ENCODE data around the gene NRBP1.
"Not testable (repeated sequence)": the region's sequence is repeated elsewhere in the genome, so short reads cannot be mapped to it uniquely, and the experiment has no call there.

The NRBP1 gene

DNA sequence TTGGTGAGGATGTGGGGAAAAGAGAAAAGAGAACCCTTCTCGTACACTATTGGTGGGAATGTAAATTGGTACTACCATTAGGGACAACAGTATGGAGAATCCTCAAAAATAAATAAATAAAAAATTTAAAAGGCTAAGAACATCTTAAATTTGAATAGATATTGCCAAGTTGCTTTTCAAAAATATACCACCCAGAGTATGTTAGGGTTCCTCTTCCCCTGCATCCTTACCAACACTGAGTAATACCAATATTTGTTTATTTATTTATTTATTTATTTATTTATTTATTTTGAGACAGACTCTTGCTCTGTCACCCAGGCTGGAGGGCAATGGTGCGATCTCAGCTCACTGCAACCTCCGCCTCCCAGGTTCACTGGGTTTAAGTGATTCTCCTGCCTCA is 5.5 kb upstream of the NRBP1 start:
- no peak for DNase-seq

DNA sequence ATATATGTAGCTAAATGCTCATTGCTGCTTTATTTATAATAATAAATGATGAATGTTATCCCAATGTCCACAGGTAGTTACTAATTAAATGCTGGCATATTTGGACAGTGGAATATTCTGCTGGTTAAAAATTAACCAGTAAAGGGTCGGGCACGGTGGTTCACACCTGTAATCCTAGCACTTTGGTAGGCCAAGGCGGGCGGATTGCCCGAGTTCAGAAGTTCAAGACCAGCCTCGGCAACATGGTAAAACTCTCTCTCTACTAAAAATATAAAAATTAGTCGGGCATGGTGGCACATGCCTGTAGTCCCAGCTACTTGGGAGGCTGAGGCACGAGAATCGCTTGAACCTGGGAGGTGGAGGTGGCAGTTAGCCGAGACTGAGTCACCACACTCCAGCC is 3.4 kb upstream of the NRBP1 start:
- DNase-seq: not testable (repeated sequence)

GRCh38 chr2:27427863-27428212 is 593 bp upstream of the NRBP1 start:
- no peak for DNase-seq

DNA sequence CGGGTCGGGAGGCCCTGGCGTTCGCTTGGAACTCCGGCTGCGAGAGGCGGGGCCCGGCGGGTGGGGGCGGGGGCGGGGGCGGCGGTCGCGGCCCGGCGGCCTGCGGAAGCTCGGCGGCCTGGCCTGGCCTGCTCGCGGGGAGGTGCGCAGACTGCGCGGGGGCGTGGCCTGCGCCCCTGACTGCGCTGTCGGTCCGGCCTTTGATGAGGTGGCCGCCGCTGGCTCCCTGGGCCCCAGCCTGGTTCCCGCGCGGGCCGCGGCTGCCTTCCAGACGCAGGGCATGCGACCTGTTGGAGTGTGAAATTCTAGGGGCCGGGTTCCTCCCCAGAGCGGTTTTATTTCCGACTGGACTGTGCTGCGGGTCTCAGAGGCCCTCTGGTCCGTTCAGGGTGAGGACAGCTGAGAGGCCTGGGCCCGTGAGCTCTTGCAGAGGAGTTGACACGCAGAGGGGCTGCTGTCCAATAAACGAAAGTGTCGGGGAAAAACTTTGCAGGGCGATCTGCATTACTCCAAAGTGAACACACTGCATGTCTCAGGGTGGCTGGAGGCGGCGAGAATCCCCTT is 629 bp downstream of the NRBP1 start:
- DNase-seq: peak; percentile 56

GRCh38 chr2:27431395-27431794 is 3.0 kb downstream of the NRBP1 start:
- peak; percentile 15 for DNase-seq

- no peak for DNase-seq
Observed at GRCh38 chr2:27435628-27436027, 7.2 kb downstream of the NRBP1 start.

GRCh38 chr2:27441226-27441926 is 12.9 kb downstream of the NRBP1 start:
- no peak for DNase-seq

- peak; percentile 62 for DNase-seq
Observed at GRCh38 chr2:27441958-27442919, 13.8 kb downstream of the NRBP1 start, which contains the start of gene KRTCAP3. Gene KRTCAP3, plus strand, starts transcription at chr2:27442381. Its CDS starts 32 bp downstream, at chr2:27442413.

GRCh38 chr2:27442920-27443282 is 14.5 kb downstream of the NRBP1 start:
- no peak for DNase-seq

- DNase-seq: no peak
Observed at GRCh38 chr2:27445155-27445554, 16.7 kb downstream of the NRBP1 start.

GRCh38 chr2:27445615-27446014 is 17.2 kb downstream of the NRBP1 start:
- DNase-seq: no peak

GRCh38 chr2:27446057-27446456 is 17.6 kb downstream of the NRBP1 start:
- DNase-seq: no peak

GRCh38 chr2:27448381-27448780 is 19.9 kb downstream of the NRBP1 start:
- no peak for DNase-seq

DNA sequence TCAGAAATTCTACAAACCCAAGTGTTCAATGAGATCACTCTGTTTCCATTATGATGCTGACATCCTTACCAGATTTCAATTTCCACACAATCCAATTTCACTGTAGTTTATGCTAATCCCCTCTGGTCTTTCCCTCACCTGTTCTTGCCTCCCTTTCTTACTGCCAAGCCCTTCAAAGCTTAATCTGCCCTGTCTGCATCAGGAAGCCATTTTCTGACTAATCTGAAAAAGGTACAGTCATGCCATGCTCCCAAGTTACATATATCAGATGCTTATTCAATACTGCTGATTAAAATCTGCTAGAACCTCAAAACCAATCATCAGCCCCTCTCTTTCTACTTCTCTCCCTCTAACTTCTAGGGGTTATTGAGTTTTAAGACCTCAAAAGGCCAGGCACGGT is 22.7 kb downstream of the NRBP1 start:
- no peak for DNase-seq

GRCh38 chr2:27453968-27454367 is 25.5 kb downstream of the NRBP1 start:
- DNase-seq: no peak

- DNase-seq: no peak
Observed at GRCh38 chr2:27461118-27461517, 32.7 kb downstream of the NRBP1 start.

- no peak for DNase-seq
Observed at GRCh38 chr2:27464443-27464842, 36.0 kb downstream of the NRBP1 start.

- DNase-seq: no peak
Observed at GRCh38 chr2:27471961-27472360, 43.5 kb downstream of the NRBP1 start.

DNA sequence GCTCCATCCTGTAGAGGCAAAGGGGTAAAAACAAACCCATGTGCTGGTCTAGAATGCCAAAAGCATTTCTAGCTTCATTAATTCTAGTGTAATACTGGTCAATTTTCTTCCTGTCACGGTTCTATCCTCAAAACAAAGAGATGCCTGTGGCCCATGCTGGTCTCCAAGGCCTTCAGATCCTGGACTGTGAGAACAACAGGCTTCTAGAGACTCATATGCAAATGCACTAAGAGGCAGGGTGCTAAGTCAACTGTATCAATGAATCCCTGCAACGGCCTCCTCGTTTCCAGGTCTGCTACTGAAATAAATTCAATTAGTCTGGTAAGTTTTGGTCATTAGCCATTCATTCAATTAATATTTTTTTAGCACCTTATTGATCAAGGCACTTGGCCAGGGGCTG is 57.1 kb downstream of the NRBP1 start:
- DNase-seq: no peak

- peak; percentile 24 for DNase-seq
Observed at GRCh38 chr2:27489118-27489497, 60.7 kb downstream of the NRBP1 start.

DNA sequence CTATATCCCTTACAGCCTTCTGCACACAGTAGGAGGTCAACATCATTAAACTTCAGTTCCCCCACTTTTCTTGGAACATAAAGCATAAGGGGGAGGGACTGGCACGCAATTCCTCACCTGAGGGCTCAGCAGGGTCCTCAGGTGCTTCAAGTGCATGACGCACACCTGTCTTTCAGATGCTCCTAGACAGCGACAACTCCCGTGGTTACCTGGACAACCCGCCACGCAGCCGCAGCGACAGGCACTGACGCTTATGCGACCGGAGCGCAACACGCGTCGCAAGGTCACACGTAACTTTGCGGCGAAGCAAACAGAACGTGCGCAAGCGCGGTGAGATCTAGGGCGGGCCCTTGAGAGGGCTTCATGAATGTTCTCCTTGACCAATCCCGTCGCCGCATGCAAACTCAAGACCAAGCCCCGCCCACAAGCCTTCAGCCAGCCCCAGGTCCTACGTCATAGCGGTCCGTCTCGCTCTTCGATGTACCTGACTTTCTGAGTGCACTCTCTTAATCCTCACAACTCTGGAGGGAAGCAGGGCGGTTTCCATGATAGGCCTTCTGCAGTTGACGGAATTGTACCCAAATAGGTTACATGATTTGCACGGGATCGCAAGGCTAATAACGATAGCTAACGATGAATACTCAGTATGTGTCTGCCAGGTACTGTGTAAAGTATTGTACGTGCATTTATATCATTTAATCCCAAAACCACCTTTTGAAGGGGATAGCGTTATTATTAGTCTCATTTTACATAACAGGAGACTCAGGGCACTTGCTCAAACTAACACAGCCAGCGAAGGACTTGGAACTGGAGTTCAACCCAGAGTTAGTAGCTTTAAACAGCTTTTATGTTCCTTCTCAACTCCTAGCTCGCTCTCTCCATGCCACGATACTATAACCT is 61.3 kb downstream of the NRBP1 start, which contains the start of gene IFT172:
IFT172 (minus strand) TSS at position 246 of the 900 bp plus-strand sequence; CDS start at position 156, 90 bp downstream.
- DNase-seq: peak; percentile 99
